ENCODE results near the gene TFAP2B.

Gene TFAP2B

GRCh38 chr6:50816947-50817645 is 1.6 kb upstream of the TFAP2B start:
- in situ Hi-C loops (cut with HindIII; ENCODE audit: low pct_ligation_motif_present, low sequenced_read_pairs): no loop called here
- Histone ChIP-seq H3K4me3 (ENCODE audit: low read depth, low read length) (no peak overlapping the region), H3K27ac (no peak overlapping the region), H3K27me3 (replicated peaks) (peaks cover 35% of the 10 kb centered on the region), H3K36me3 (replicated peaks) (no peaks in the 10 kb centered on the region)
- DNase-seq: no peak
- no peak for TF ChIP-seq CTCF (IDR thresholded peaks at IDR 0.05; ENCODE audit: low read depth, low read length, missing control alignments)

- DNase-seq: no peak
- Histone ChIP-seq H3K27ac (no peak overlapping the region), H3K36me3 (replicated peaks) (no peaks in the 10 kb centered on the region), H3K27me3 (replicated peaks) (peaks cover 38% of the 10 kb centered on the region), H3K4me3 (ENCODE audit: low read depth, low read length) (no peak overlapping the region)
- no peak for TF ChIP-seq CTCF (IDR thresholded peaks at IDR 0.05; ENCODE audit: low read depth, low read length, missing control alignments)
- in situ Hi-C loops (cut with HindIII; ENCODE audit: low pct_ligation_motif_present, low sequenced_read_pairs): no loop called here
Observed at GRCh38 chr6:50817646-50817950, 1.1 kb upstream of the TFAP2B start.

GRCh38 chr6:50818020-50818419 is 651 bp upstream of the TFAP2B start:
- H3K27ac ChIP-seq: no peak overlapping the region
- no peaks in the 10 kb centered on the region for H3K36me3 ChIP-seq (replicated peaks)

GRCh38 chr6:50819466-50819903 is 814 bp downstream of the TFAP2B start:
- H3K27ac ChIP-seq: no peak overlapping the region
- peak overlapping the region; percentile 20 for H3K4me3 ChIP-seq (ENCODE audit: low read depth, low read length)
- no peak for TF ChIP-seq CTCF (IDR thresholded peaks at IDR 0.05; ENCODE audit: low read depth, low read length, missing control alignments)
- H3K36me3 ChIP-seq (replicated peaks): no peaks in the 10 kb centered on the region
- in situ Hi-C loops (cut with HindIII; ENCODE audit: low pct_ligation_motif_present, low sequenced_read_pairs): no loop called here
- no peak for DNase-seq
- peaks cover 53% of the 10 kb centered on the region for H3K27me3 ChIP-seq (replicated peaks)

More at GRCh38 chr6:50818020-50818419, 651 bp upstream of the TFAP2B start:
- TF ChIP-seq CTCF (IDR thresholded peaks at IDR 0.05; ENCODE audit: low read depth, low read length, missing control alignments): no peak
- in situ Hi-C loops (cut with HindIII; ENCODE audit: low pct_ligation_motif_present, low sequenced_read_pairs): no loop called here
- Histone ChIP-seq H3K27me3 (replicated peaks) (peaks cover 38% of the 10 kb centered on the region), H3K4me3 (ENCODE audit: low read depth, low read length) (no peak overlapping the region)
- DNase-seq: no peak

GRCh38 chr6:50819904-50820868 is 1.5 kb downstream of the TFAP2B start:
- peaks cover 53% of the 10 kb centered on the region for H3K27me3 ChIP-seq (replicated peaks)
- DNase-seq: no peak
- no peak for TF ChIP-seq CTCF (IDR thresholded peaks at IDR 0.05; ENCODE audit: low read depth, low read length, missing control alignments)
- no peak overlapping the region for H3K27ac ChIP-seq
- in situ Hi-C loops (cut with HindIII; ENCODE audit: low pct_ligation_motif_present, low sequenced_read_pairs): no loop called here
- peak overlapping the region; percentile 26 for H3K4me3 ChIP-seq (ENCODE audit: low read depth, low read length)
- no peaks in the 10 kb centered on the region for H3K36me3 ChIP-seq (replicated peaks)
